Neuronal stem cell (in vitro differentiated cells): Measurements from ENCODE around the gene CARD8.
"Not testable (repeated sequence)": the region's sequence is repeated elsewhere in the genome, so short reads cannot be mapped to it uniquely, and the experiment has no call there.

Experiments used
- DNase-seq: peaks from one replicate; pipeline ENCODE4 v3.0.0-alpha.2; 2013; ENCODE audit warnings: low spot score
- H2AFZ ChIP-seq: one replicate; pipeline ENCODE4 v1.6.1; 2013; ENCODE audit warnings: mild to moderate bottlenecking, low read length, inconsistent platforms
- H2AK5ac ChIP-seq: 2 replicates; pipeline ENCODE4 v1.6.1; 2013; ENCODE audit warnings: low read depth, mild to moderate bottlenecking, inconsistent platforms, low read length, moderate library complexity, mixed read lengths
- H2BK120ac ChIP-seq: 2 replicates; pipeline ENCODE4 v1.6.1; 2013; ENCODE audit warnings: low read depth, mild to moderate bottlenecking, inconsistent platforms, low read length, moderate library complexity, mixed read lengths
- H2BK12ac ChIP-seq: one replicate; pipeline ENCODE4 v1.6.1; 2013; ENCODE audit warnings: low read length, inconsistent platforms
- H2BK15ac ChIP-seq: 2 replicates; pipeline ENCODE4 v1.6.1; 2013; ENCODE audit warnings: mild to moderate bottlenecking, low read length, inconsistent platforms, mixed read lengths
- H2BK5ac ChIP-seq: one replicate; pipeline ENCODE4 v1.6.1; 2013; ENCODE audit warnings: inconsistent platforms, mild to moderate bottlenecking, low read length, moderate library complexity
- H3K14ac ChIP-seq: one replicate; pipeline ENCODE4 v1.6.1; 2013; ENCODE audit warnings: low read length, inconsistent platforms
- H3K18ac ChIP-seq: 2 replicates; pipeline ENCODE4 v1.6.1; 2013; ENCODE audit warnings: low read length, inconsistent platforms
- H3K23ac ChIP-seq: 2 replicates; pipeline ENCODE4 v1.6.1; 2013; ENCODE audit warnings: low read depth, mild to moderate bottlenecking, mixed read lengths, low read length, inconsistent platforms; ENCODE audit not compliant: poor library complexity
- H3K27ac ChIP-seq: replicated peaks from 3 replicates; pipeline ENCODE4 v1.5.1; 2013; ENCODE audit warnings: low read length, inconsistent platforms
- H3K27me3 ChIP-seq, 3 experiments: 2 replicates each; pipeline ENCODE4 v1.6.1; 2013; ENCODE audit warnings: low read length in 3 of 3, mild to moderate bottlenecking in 2 of 3, inconsistent platforms in 1 of 3, low read depth in 1 of 3, mixed read lengths in 1 of 3, moderate library complexity in 1 of 3; ENCODE audit not compliant: control insufficient read depth in 3 of 3, insufficient read depth in 3 of 3
- H3K36me3 ChIP-seq, 2 donors: replicated peaks in 1 of 2; 2 replicates each; pipeline ENCODE4 v1.6.1; 2013; ENCODE audit warnings: low read length in 2 of 2; ENCODE audit not compliant: control insufficient read depth in 2 of 2, insufficient read depth in 2 of 2
- H3K4ac ChIP-seq: 2 replicates; pipeline ENCODE4 v1.6.1; 2013; ENCODE audit warnings: inconsistent platforms, mild to moderate bottlenecking, low read length, moderate library complexity
- H3K4me1 ChIP-seq, 2 donors: 1 replicate in 1 of 2; 2 replicates in 1 of 2; pipeline ENCODE4 v1.6.1; 2013; ENCODE audit warnings: low read length in 2 of 2, low read depth in 1 of 2; ENCODE audit not compliant: control insufficient read depth in 2 of 2, insufficient read depth in 1 of 2
- H3K4me2 ChIP-seq: one replicate; pipeline ENCODE4 v1.6.1; 2013; ENCODE audit warnings: mild to moderate bottlenecking, low read length, inconsistent platforms; ENCODE audit not compliant: insufficient read depth, poor library complexity, severe bottlenecking
- H3K4me3 ChIP-seq, 2 donors: 2 replicates each; pipeline ENCODE4 v1.5.1; 2013; ENCODE audit warnings: low read length in 2 of 2, mild to moderate bottlenecking in 2 of 2, inconsistent platforms in 1 of 2, moderate library complexity in 1 of 2
- H3K79me1 ChIP-seq: one replicate; pipeline ENCODE4 v1.6.1; 2013; ENCODE audit warnings: low read depth, mild to moderate bottlenecking, inconsistent platforms, low read length, moderate library complexity
- H3K9ac ChIP-seq: one replicate; pipeline ENCODE4 v1.6.1; 2013; ENCODE audit warnings: mild to moderate bottlenecking, low read depth, low read length, inconsistent platforms; ENCODE audit not compliant: poor library complexity
- H3K9me3 ChIP-seq, 2 donors: replicated peaks in 1 of 2; 2 replicates each; pipeline versions ENCODE3 to v1.6.1; 2013; ENCODE audit warnings: low read length in 2 of 2, mild to moderate bottlenecking in 2 of 2, inconsistent platforms in 1 of 2, low read depth in 1 of 2, mixed read lengths in 1 of 2, moderate library complexity in 1 of 2; ENCODE audit not compliant: control insufficient read depth in 2 of 2, insufficient read depth in 1 of 2
- H4K8ac ChIP-seq: one replicate; pipeline ENCODE4 v1.6.1; 2013; ENCODE audit warnings: low read depth, mild to moderate bottlenecking, inconsistent platforms, low read length, moderate library complexity
- H4K91ac ChIP-seq: one replicate; pipeline ENCODE4 v1.6.1; 2013; ENCODE audit warnings: low read length, low read depth, mild to moderate bottlenecking, inconsistent platforms; ENCODE audit not compliant: poor library complexity
- WGBS, 2 donors: extraction: QIAGEN DNeasy Blood & Tissue Kit; methylation state at CpG; one replicate each; pipeline ENCODE4 v1.1.7; 2013; ENCODE audit warnings: missing lambda C conversion rate in 2 of 2, mixed read lengths in 1 of 2; ENCODE audit not compliant: insufficient read length in 2 of 2, insufficient replicate concordance in 1 of 2; ENCODE audit errors: extremely low coverage in 2 of 2; 5-methylcytosine and 5-hydroxymethylcytosine counted together

The CARD8 gene

DNA sequence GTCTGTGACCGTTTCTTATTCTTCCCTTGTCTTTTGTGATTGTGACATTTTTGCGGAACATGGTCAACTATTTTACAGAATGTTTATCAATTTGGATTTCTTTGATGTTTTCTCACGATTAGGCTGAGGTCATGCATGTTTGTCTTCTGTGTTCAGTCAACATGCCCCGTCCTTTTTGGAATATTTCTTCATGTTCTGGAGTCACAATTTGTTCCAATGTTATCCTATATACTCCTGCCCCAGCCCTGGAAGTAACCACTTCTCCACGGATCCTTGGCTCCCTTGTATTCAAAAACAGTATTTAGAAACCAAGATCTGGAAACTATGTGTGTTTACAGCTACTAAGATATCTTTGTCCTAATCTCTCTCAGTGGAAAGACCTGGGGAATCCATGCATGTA is 9.6 kb downstream of the CARD8 start:
- peaks cover 0 to 2% of the 10 kb centered on the region in 2 donors for H3K4me1 ChIP-seq
- H2BK15ac ChIP-seq, result no peak overlapping the region
- H3K14ac ChIP-seq, result no peak overlapping the region
- H2AFZ ChIP-seq, result no peak overlapping the region
- no peak overlapping the region for H3K23ac ChIP-seq
- H4K8ac ChIP-seq, result no peak overlapping the region
- no peak overlapping the region for H2BK5ac ChIP-seq
- H2BK12ac ChIP-seq, result no peak overlapping the region
- H3K4me2 ChIP-seq, result no peak overlapping the region
- H3K4me3 ChIP-seq, result no peak overlapping the region
- DNase-seq, result no peak
- H2AK5ac ChIP-seq, result no peak overlapping the region
- H3K4ac ChIP-seq, result no peak overlapping the region
- no peak overlapping the region for H3K27ac ChIP-seq
- H3K9ac ChIP-seq, result no peak overlapping the region
- H4K91ac ChIP-seq, result no peak overlapping the region
- no CpG with 5 or more reads among the region's 5 CpGs for WGBS, 2 donors
- no peak overlapping the region for H3K18ac ChIP-seq
- H3K27me3 ChIP-seq, result no peaks in the 10 kb centered on the region
- H2BK120ac ChIP-seq, result no peak overlapping the region
- no peaks in the 10 kb centered on the region for H3K79me1 ChIP-seq
- H3K9me3 ChIP-seq, result peaks cover 0 to 6% of the 10 kb centered on the region in 2 donors
- H3K36me3 ChIP-seq, result peaks cover 1 to 67% of the 10 kb centered on the region in 2 donors

DNA sequence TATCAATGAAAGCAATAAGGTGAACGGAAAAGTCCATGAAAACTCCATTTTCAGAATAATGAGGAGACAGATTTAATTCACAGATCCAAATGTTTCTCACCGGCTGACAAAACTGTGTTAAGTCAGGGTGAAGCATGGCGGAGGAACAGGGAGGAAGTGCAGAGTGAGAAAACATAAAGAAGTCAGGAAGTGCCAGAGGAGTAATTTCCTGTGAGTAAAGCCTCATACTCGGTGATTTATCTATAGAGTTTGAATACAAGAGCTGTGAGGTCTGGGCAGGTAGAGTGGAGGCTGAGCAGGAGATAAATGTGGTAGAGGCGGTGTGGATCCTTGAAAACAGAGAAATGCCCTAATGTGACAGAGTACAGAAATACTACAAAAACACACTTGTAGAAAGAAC is 11.4 kb downstream of the CARD8 start:
- H3K4ac ChIP-seq, result no peak overlapping the region
- peaks cover 4 to 70% of the 10 kb centered on the region in 2 donors for H3K36me3 ChIP-seq
- no peak overlapping the region for H2AK5ac ChIP-seq
- H2BK120ac ChIP-seq, result no peak overlapping the region
- H3K27ac ChIP-seq, result no peak overlapping the region
- DNase-seq, result no peak
- no peak overlapping the region for H3K4me2 ChIP-seq
- no peak overlapping the region for H3K18ac ChIP-seq
- H2AFZ ChIP-seq, result no peak overlapping the region
- no peaks in the 10 kb centered on the region for H3K79me1 ChIP-seq
- H3K23ac ChIP-seq, result no peak overlapping the region
- H3K9ac ChIP-seq, result no peak overlapping the region
- no peak overlapping the region for H2BK12ac ChIP-seq
- no peaks in the 10 kb centered on the region for H3K4me1 ChIP-seq
- H2BK5ac ChIP-seq, result no peak overlapping the region
- H3K27me3 ChIP-seq, result no peaks in the 10 kb centered on the region
- no peak overlapping the region for H2BK15ac ChIP-seq
- H3K9me3 ChIP-seq, result peaks cover 0 to 3% of the 10 kb centered on the region in 2 donors
- no peak overlapping the region for H4K91ac ChIP-seq
- H4K8ac ChIP-seq, result no peak overlapping the region
- H3K14ac ChIP-seq, result no peak overlapping the region
- no CpG with 5 or more reads among the region's 5 CpGs for WGBS, 2 donors
- no peak overlapping the region for H3K4me3 ChIP-seq

DNA sequence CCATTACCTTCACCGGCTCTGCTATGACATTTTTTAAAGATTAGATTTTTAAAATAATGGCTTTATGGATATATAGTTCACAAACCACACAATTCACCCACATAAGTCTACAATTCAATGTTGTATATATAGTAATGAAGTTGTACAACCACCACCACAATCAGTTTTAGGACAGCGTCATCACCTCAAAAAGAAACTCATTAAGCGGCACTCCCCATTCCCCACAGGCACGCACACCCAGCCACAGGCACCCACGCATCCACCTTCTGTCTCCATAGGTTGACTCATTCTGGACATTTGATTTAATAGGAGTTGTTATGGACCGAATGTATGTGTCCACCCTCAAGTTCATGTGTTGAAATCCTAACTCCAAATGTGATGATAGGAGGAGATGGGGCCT is 13.9 kb downstream of the CARD8 start:
- H3K4me3 ChIP-seq, H3K23ac ChIP-seq, H2BK120ac ChIP-seq, DNase-seq, H2AFZ ChIP-seq, H3K27ac ChIP-seq, H3K4me1 ChIP-seq, H3K9me3 ChIP-seq, H4K91ac ChIP-seq, H2BK12ac ChIP-seq, H3K9ac ChIP-seq, H2BK15ac ChIP-seq, H3K79me1 ChIP-seq, H2BK5ac ChIP-seq, H4K8ac ChIP-seq, H3K18ac ChIP-seq, H3K27me3 ChIP-seq, H2AK5ac ChIP-seq, H3K4me2 ChIP-seq, H3K4ac ChIP-seq, H3K14ac ChIP-seq: not testable (repeated sequence)
- H3K36me3 ChIP-seq, result peaks cover 6 to 67% of the 10 kb centered on the region in 2 donors
- WGBS, 2 donors, result no CpG with 5 or more reads among the region's 6 CpGs

DNA sequence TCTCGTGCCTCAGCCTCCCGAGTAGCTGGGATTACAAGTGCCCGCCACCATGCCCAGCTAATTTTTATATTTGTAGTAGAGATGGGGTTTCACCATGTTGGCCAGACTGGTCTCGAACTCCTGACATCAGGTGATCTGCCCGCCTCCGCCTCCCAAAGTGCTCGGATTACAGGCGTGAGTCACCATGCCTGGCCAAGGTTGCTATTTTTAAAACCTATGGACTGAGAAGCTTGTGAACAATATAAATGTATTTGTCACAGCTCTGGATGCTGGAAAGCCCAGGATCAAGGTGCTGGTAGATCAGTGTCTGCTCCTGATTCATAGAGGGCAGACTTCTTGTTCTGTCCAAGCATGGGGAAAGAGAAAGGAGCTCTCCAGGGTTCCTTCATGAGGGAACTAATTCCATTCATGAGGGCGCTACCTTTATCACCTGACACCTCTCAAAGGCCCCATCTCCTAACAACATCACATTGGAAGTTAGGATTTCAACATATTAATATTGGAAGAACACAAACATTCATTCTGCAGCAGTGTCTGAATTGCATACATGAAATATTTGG is 16.1 kb downstream of the CARD8 start:
- Histone ChIP-seq H2BK120ac (no peak overlapping the region), H3K27ac (no peak overlapping the region), H2BK15ac (no peak overlapping the region), H2BK5ac (no peak overlapping the region), H3K23ac (no peak overlapping the region), H2AK5ac (no peak overlapping the region), H3K79me1 (no peaks in the 10 kb centered on the region), H2AFZ (no peak overlapping the region), H3K36me3 (peaks cover 8 to 65% of the 10 kb centered on the region in 2 donors), H3K9ac (no peak overlapping the region), H3K9me3 (no peaks in the 10 kb centered on the region), H3K4ac (no peak overlapping the region), H3K4me3 (no peak overlapping the region), H3K27me3 (no peaks in the 10 kb centered on the region), H3K18ac (no peak overlapping the region), H4K91ac (no peak overlapping the region), H4K8ac (no peak overlapping the region), H3K4me1 (no peaks in the 10 kb centered on the region), H3K4me2 (no peak overlapping the region), H3K14ac (no peak overlapping the region), H2BK12ac (no peak overlapping the region)
- WGBS, 2 donors, result no CpG with 5 or more reads among the region's 9 CpGs
- no peak for DNase-seq
